Tibial nerve (tissue), 4 donors: ENCODE measurements around the gene JAG2. TPM values are rescaled to one million over a fixed set of nuclear protein-coding genes. Genes with fewer than 3 reads are reported as not detected.
A peak's percentile ranks its signal among the peaks of the same experiment; 100 is the strongest.

Experiments
- DNase-seq, 2 donors: peaks; one replicate each; pipeline ENCODE4 v3.0.0-alpha.2; 2019; ENCODE audit warnings: low spot score in 2 of 2
- H3K27ac ChIP-seq, 4 donors: fragments of 200-600 bp; sonication (generic) in 3 of 4; one replicate each; pipeline ENCODE4 v1.5.1; 2017 to 2019; ENCODE audit warnings: mild to moderate bottlenecking in 1 of 4
- H3K27me3 ChIP-seq, 2 donors: fragments of 200-600 bp; sonication (generic) in 1 of 2; one replicate each; pipeline versions ENCODE4 v1.5.1 to v1.6.0; 2017 to 2019
- H3K36me3 ChIP-seq, 3 donors: fragments of 200-600 bp; sonication (generic); one replicate each; pipeline ENCODE4 v1.5.1; 2018 to 2019
- H3K4me1 ChIP-seq, 4 donors: fragments of 200-600 bp; sonication (generic) in 3 of 4; one replicate each; pipeline ENCODE4 v1.5.1; 2017 to 2019
- H3K4me3 ChIP-seq, 4 donors: fragments of 200-600 bp; sonication (generic) in 3 of 4; one replicate each; pipeline ENCODE4 v1.5.1; 2017 to 2019; ENCODE audit warnings: mild to moderate bottlenecking in 1 of 4, moderate library complexity in 1 of 4
- H3K9me3 ChIP-seq, 4 donors: fragments of 200-600 bp; sonication (generic) in 3 of 4; one replicate each; pipeline ENCODE4 v1.5.1; 2017 to 2019
- CTCF ChIP-seq, 5 experiments: fragments of 200-600 bp in 3 of 5; fragments of 450-650 bp in 2 of 5; sonication (generic) in 3 of 5; IDR thresholded peaks; one replicate each; pipeline ENCODE4 v1.5.1; 2016 to 2019; ENCODE audit warnings: antibody characterized with exemption in 5 of 5, mild to moderate bottlenecking in 3 of 5, moderate library complexity in 2 of 5
- EP300 ChIP-seq, 2 donors: sonication (generic); formaldehyde crosslinking; IDR thresholded peaks; one replicate each; pipeline ENCODE4 v1.6.1; 2017; ENCODE audit warnings: antibody characterized with exemption in 2 of 2, mild to moderate bottlenecking in 1 of 2
- POLR2A ChIP-seq, 2 donors: fragments of 450-650 bp; IDR thresholded peaks; one replicate each; pipeline ENCODE4 v1.6.1; 2017; ENCODE audit warnings: antibody characterized with exemption in 2 of 2, mild to moderate bottlenecking in 2 of 2, moderate library complexity in 2 of 2
- WGBS, 2 donors: methylation state at CpG; one replicate each; pipeline ENCODE4 v1.1.5; 2018; 5-methylcytosine and 5-hydroxymethylcytosine counted together
- total RNA-seq, 4 donors: library from RNA; depleted of rRNA; stranded (reverse); fragments of >200 nt; gene quantifications; one replicate each; pipeline ENCODE4 v1.1.0, GENCODE V29; 2016

The JAG2 gene
- total RNA-seq, 4 donors from 2014 or later, result 7.4 to 13.8 (median 12.8) TPM

- H3K9me3 ChIP-seq, result no peaks in the 10 kb centered on the region
- H3K4me3 ChIP-seq, result peak within 1 kb of the TSS; percentile 21 to 60 (median 38)
- TF ChIP-seq POLR2A (IDR thresholded peaks at IDR 0.05) (no peak), EP300 (IDR thresholded peaks at IDR 0.05) (no peak), CTCF (IDR thresholded peaks at IDR 0.05) (no peak)
- peak in 1 of 2 donors; percentile 33 for DNase-seq
- 2 to 5% methylated on average over 7 to 49 of the region's 106 CpGs for WGBS, 2 donors
- no peaks in the 10 kb centered on the region for H3K36me3 ChIP-seq
- peaks cover 0 to 20% (median 3%) of the 10 kb centered on the region in 4 donors for H3K4me1 ChIP-seq
- peaks cover 0 to 6% of the 10 kb centered on the region in 2 donors for H3K27me3 ChIP-seq
- peak within 1 kb of the TSS in 2 of 4 donors; percentile 47 to 66 for H3K27ac ChIP-seq
Observed at GRCh38 chr14:105180592-105181548, 12.3 kb upstream of the JAG2 start, which contains the start of gene NUDT14. TSS of gene NUDT14 (minus strand) at chr14:105181312. CDS start at chr14:105181209, 103 bp downstream.

GRCh38 chr14:105179191-105179590, 10.6 kb upstream of the JAG2 start:
- no peak for DNase-seq
- peaks cover 0 to 6% of the 10 kb centered on the region in 2 donors for H3K27me3 ChIP-seq
- TF ChIP-seq CTCF (IDR thresholded peaks at IDR 0.05) (no peak), EP300 (IDR thresholded peaks at IDR 0.05) (no peak), POLR2A (IDR thresholded peaks at IDR 0.05) (no peak)
- no peak overlapping the region for H3K27ac ChIP-seq
- H3K36me3 ChIP-seq, result no peaks in the 10 kb centered on the region
- H3K4me1 ChIP-seq, result peaks cover 0 to 24% (median 3%) of the 10 kb centered on the region in 4 donors
- no peak overlapping the region for H3K4me3 ChIP-seq
- 80 to 83% methylated on average over 4 to 12 of the region's 13 CpGs for WGBS, 2 donors
- H3K9me3 ChIP-seq, result no peaks in the 10 kb centered on the region

DNA sequence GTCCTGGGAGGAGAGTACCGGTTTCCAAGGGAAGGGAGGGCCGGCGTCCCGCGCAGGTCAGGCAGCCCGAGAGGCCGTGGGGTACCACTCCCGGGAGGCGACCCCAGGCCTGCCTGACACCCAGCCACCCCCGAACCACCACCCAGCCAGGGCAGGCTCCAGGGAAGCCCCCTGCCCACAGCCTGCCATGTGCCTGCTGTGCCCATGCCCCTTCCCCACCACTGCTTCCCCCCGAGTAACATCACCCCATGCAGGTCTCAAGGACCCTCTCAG, 10.2 kb upstream of the JAG2 start:
- no peak overlapping the region for H3K4me3 ChIP-seq
- peaks cover 0 to 6% of the 10 kb centered on the region in 2 donors for H3K27me3 ChIP-seq
- WGBS, 2 donors, result 86 to 94% methylated on average over 11 of the region's 11 CpGs
- no peak for TF ChIP-seq EP300 (IDR thresholded peaks at IDR 0.05)
- TF ChIP-seq POLR2A (IDR thresholded peaks at IDR 0.05), result no peak
- no peak for TF ChIP-seq CTCF (IDR thresholded peaks at IDR 0.05)
- no peak overlapping the region for H3K27ac ChIP-seq
- no peaks in the 10 kb centered on the region for H3K9me3 ChIP-seq
- H3K36me3 ChIP-seq, result no peaks in the 10 kb centered on the region
- DNase-seq, result no peak
- H3K4me1 ChIP-seq, result peaks cover 0 to 24% (median 3%) of the 10 kb centered on the region in 4 donors

- TF ChIP-seq POLR2A (IDR thresholded peaks at IDR 0.05) (no peak), EP300 (IDR thresholded peaks at IDR 0.05) (no peak), CTCF (IDR thresholded peaks at IDR 0.05) (no peak)
- Histone ChIP-seq H3K36me3 (no peaks in the 10 kb centered on the region), H3K4me3 (no peak overlapping the region), H3K27ac (no peak overlapping the region), H3K27me3 (peaks cover 0 to 6% of the 10 kb centered on the region in 2 donors), H3K4me1 (peaks cover 0 to 24% (median 3%) of the 10 kb centered on the region in 4 donors), H3K9me3 (no peaks in the 10 kb centered on the region)
- WGBS, 2 donors, result 84 to 92% methylated on average over 19 of the region's 19 CpGs
- DNase-seq, result no peak
Observed at GRCh38 chr14:105178069-105178867, 9.7 kb upstream of the JAG2 start.
